Measurements from ENCODE around the gene BARX1.
"Not testable (repeated sequence)": the region's sequence is repeated elsewhere in the genome, so short reads cannot be mapped to it uniquely, and the experiment has no call there.

Gene BARX1

GRCh38 chr9:93974151-93974550 is 19.0 kb upstream of the BARX1 start:
- Histone ChIP-seq H3K4me3 (ENCODE audit: low read depth, low read length) (no peak overlapping the region), H3K27ac (ENCODE audit: extremely low read depth, low read depth, low read length) (no peak overlapping the region), H3K9me3 (ENCODE audit: control insufficient read depth, insufficient read depth, low read depth, low read length) (no peaks in the 10 kb centered on the region), H3K36me3 (ENCODE audit: control insufficient read depth in 2 of 2, insufficient read depth in 1 of 2, low read length in 2 of 2) (no peaks in the 10 kb centered on the region), H3K4me1 (ENCODE audit: control insufficient read depth, insufficient read depth, low read length) (no peaks in the 10 kb centered on the region)
- CTCF ChIA-PET, result interaction anchor here (0.7 to 1.1 kb wide), 2 partner anchors 24 to 238 kb away, joined by 3 read pairs; no protein-coding TSS in a partner anchor
- TF ChIP-seq MZF1 (tag by site-specific recombination; IDR thresholded peaks at IDR 0.05; ENCODE audit: borderline replicate concordance) (no peak), ZNF629 (tag by site-specific recombination; IDR thresholded peaks at IDR 0.05) (no peak), TRIM28 (IDR thresholded peaks at IDR 0.05; ENCODE audit: borderline replicate concordance, low read length) (no peak), ZNF423 (tag by site-specific recombination; IDR thresholded peaks at IDR 0.05) (no peak), ZSCAN18 (tag by site-specific recombination; IDR thresholded peaks at IDR 0.05) (no peak), FEZF1 (tag by site-specific recombination; IDR thresholded peaks at IDR 0.05) (no peak), ZSCAN30 (tag by site-specific recombination; IDR thresholded peaks at IDR 0.05) (no peak), ZNF624 (tag by site-specific recombination; IDR thresholded peaks at IDR 0.05) (no peak), ZEB2 (tag by site-specific recombination; IDR thresholded peaks at IDR 0.05) (no peak), ZBTB1 (tag by site-specific recombination; IDR thresholded peaks at IDR 0.05) (no peak), ZNF843 (tag by site-specific recombination; IDR thresholded peaks at IDR 0.05) (no peak), ZNF335 (tag by site-specific recombination; conservative IDR thresholded peaks at IDR 0.05) (no peak)
- TF ChIP-seq, protein P1, sequence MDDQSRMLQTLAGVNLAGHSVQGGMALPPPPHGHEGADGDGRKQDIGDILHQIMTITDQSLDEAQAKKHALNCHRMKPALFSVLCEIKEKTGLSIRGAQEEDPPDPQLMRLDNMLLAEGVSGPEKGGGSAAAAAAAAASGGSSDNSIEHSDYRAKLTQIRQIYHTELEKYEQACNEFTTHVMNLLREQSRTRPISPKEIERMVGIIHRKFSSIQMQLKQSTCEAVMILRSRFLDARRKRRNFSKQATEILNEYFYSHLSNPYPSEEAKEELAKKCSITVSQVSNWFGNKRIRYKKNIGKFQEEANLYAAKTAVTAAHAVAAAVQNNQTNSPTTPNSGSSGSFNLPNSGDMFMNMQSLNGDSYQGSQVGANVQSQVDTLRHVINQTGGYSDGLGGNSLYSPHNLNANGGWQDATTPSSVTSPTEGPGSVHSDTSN (CRISPR knock-in tag; IDR thresholded peaks at IDR 0.05), result no peak
- POLR2A ChIA-PET, result no interaction called here

DNA sequence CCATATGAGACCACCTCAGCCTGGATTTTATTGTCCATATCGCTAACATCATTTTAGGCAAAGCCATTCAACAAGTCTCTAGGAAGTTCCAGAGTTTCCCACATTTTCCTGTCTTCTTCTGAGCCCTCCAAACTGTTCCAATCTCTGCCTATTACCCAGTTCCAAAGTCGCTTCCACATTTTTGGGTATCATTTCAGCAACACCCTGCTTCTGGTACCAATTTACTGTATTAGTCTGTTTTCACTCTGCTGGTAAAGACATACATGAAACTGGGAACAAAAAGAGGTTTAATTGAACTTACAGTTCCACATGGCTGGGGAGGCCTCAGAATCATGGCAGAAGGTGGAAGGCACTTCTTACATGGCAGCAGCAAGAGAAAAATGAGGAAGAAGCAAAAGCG is 17.5 kb upstream of the BARX1 start:
- POLR2A ChIA-PET; H3K4me3 ChIP-seq (ENCODE audit: low read depth, low read length); CTCF ChIA-PET; H3K9me3 ChIP-seq (ENCODE audit: control insufficient read depth, insufficient read depth, low read depth, low read length); H3K27ac ChIP-seq (ENCODE audit: extremely low read depth, low read depth, low read length); H3K36me3 ChIP-seq (ENCODE audit: control insufficient read depth in 2 of 2, insufficient read depth in 1 of 2, low read length in 2 of 2); H3K4me1 ChIP-seq (ENCODE audit: control insufficient read depth, insufficient read depth, low read length): not testable (repeated sequence)
- TF ChIP-seq ZNF707 (tag by site-specific recombination; IDR thresholded peaks at IDR 0.05), result peak; percentile 57; the same call in 1 of the 2 replicates

DNA sequence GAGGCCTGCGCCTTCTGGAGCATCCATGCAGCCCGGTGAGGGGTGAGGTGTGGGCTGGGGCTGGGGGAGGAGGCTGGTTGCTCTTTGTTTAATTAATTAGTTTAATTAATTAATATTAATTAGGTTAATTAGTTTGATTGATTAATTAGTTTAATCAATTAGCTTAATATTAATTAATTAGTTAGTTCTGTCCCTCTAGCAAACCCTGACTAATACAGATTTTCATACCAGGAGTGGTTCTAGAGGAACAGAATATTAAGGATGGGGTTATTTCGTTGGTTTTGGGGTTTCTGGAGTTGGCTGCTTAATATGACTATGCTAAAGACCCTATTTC is 14.1 kb upstream of the BARX1 start:
- POLR2A ChIA-PET, result no interaction called here

GRCh38 chr9:93968451-93969327 is 13.5 kb upstream of the BARX1 start:
- CTCF ChIA-PET, result interaction anchor here (0.9 to 2.4 kb wide), 3 partner anchors 45 to 287 kb away, joined by 3 to 7 read pairs (median 6); no protein-coding TSS in a partner anchor
- H3K4me3 ChIP-seq (ENCODE audit: low read depth, low read length), result no peak overlapping the region
- TF ChIP-seq ZNF629 (tag by site-specific recombination; IDR thresholded peaks at IDR 0.05) (no peak), ZBTB20 (tag by site-specific recombination; IDR thresholded peaks at IDR 0.05) (peak; percentile 67; the same call in 1 of the 2 replicates), ZNF335 (tag by site-specific recombination; conservative IDR thresholded peaks at IDR 0.05) (peak; percentile 11; the same call in 1 of the 2 replicates)
- H3K36me3 ChIP-seq (ENCODE audit: control insufficient read depth in 2 of 2, insufficient read depth in 1 of 2, low read length in 2 of 2), result no peaks in the 10 kb centered on the region
- POLR2A ChIA-PET, result no interaction called here
- no peak overlapping the region for H3K27ac ChIP-seq (ENCODE audit: extremely low read depth, low read depth, low read length)
- no peaks in the 10 kb centered on the region for H3K9me3 ChIP-seq (ENCODE audit: control insufficient read depth, insufficient read depth, low read depth, low read length)
- H3K4me1 ChIP-seq (ENCODE audit: control insufficient read depth, insufficient read depth, low read length), result no peaks in the 10 kb centered on the region

More for the DNA sequence above, 14.1 kb upstream of the BARX1 start:
- Histone ChIP-seq H3K36me3 (ENCODE audit: control insufficient read depth in 2 of 2, insufficient read depth in 1 of 2, low read length in 2 of 2) (no peaks in the 10 kb centered on the region), H3K27ac (ENCODE audit: extremely low read depth, low read depth, low read length) (no peak overlapping the region), H3K9me3 (ENCODE audit: control insufficient read depth, insufficient read depth, low read depth, low read length) (no peaks in the 10 kb centered on the region), H3K4me3 (ENCODE audit: low read depth, low read length) (no peak overlapping the region), H3K4me1 (ENCODE audit: control insufficient read depth, insufficient read depth, low read length) (no peaks in the 10 kb centered on the region)
- CTCF ChIA-PET, result interaction anchor here (1.8 to 2.4 kb wide), 2 partner anchors 45 to 287 kb away, joined by 6 to 7 read pairs; no protein-coding TSS in a partner anchor
- TF ChIP-seq ZBTB7A (tag by site-specific recombination; IDR thresholded peaks at IDR 0.05; ENCODE audit: low read depth) (no peak), KLF10 (tag by site-specific recombination; IDR thresholded peaks at IDR 0.05) (no peak), ZNF792 (tag by site-specific recombination; IDR thresholded peaks at IDR 0.05) (no peak), ZNF510 (tag by site-specific recombination; IDR thresholded peaks at IDR 0.05; ENCODE audit: insufficient replicate concordance) (no peak), HOXD13 (CRISPR knock-in tag; IDR thresholded peaks at IDR 0.05; ENCODE audit: borderline replicate concordance) (no peak), BCL11A (tag by site-specific recombination; IDR thresholded peaks at IDR 0.05; ENCODE audit: low read depth) (no peak)
